ENCODE measurements around the gene GALNTL6. TPM values are rescaled to one million over a fixed set of nuclear protein-coding genes. Genes with fewer than 3 reads are reported as not detected.

Gene GALNTL6
- total and polyA plus RNA-seq, 9 of the 15 experiments (the other 6 are each of a cell fraction or from before 2014, with no cell fraction given), result 0.18 to 0.50 (median 0.29) TPM

- TF ChIP-seq DEAF1 (CRISPR knock-in tag; IDR thresholded peaks at IDR 0.05) (no peak), RHOXF2B (CRISPR knock-in tag; conservative IDR thresholded peaks at IDR 0.05) (no peak), SPI1 (IDR thresholded peaks at IDR 0.05; ENCODE audit: borderline replicate concordance, low read depth, low read length) (no peak)
These were observed 484 bp downstream of the GALNTL6 start (continued) for GRCh38 chr4:171813526-171814250.

GRCh38 chr4:171814545-171814944 is 1.3 kb downstream of the GALNTL6 start:
- FAIRE-seq, result no peak
- CTCF ChIA-PET (ENCODE audit: low intra/inter-chr PET ratio), result no interaction called here
- WGBS (ENCODE audit: insufficient coverage, low coverage, missing lambda C conversion rate), result 6% methylated on average over 11 of the region's 11 CpGs
- Histone ChIP-seq H3K9ac (ENCODE audit: insufficient read depth in 1 of 2, low read depth in 2 of 2, low read length in 2 of 2) (no peak overlapping the region), H2AFZ (ENCODE audit: low read depth, low read length) (no peak overlapping the region), H3K4me2 (ENCODE audit: insufficient read depth, low read length) (no peak overlapping the region), H3K27ac (ENCODE audit: extremely low read depth, low read depth, low read length) (no peak overlapping the region), H3K27me3 (ENCODE audit: control insufficient read depth in 2 of 2, insufficient read depth in 2 of 2, low read length in 2 of 2) (no peaks in the 10 kb centered on the region), H3K4me3 (no peak overlapping the region), H3K9me3 (replicated peaks; ENCODE audit: control insufficient read depth, insufficient read depth, low read depth, low read length) (no peaks in the 10 kb centered on the region; the same call in 1 of the 2 replicates), H3K79me2 (ENCODE audit: control insufficient read depth, insufficient read depth, low read length) (no peaks in the 10 kb centered on the region; the same call in 2 of the 3 replicates), H3K4me1 (replicated peaks in 1 of 2; ENCODE audit: control insufficient read depth in 2 of 2, insufficient read depth in 2 of 2, low read length in 2 of 2) (peaks cover 0 to 14% of the 10 kb centered on the region in 2 experiments; a peak in 1 of 5 replicates), H4K20me1 (replicated peaks; ENCODE audit: control insufficient read depth, insufficient read depth, low read length) (no peaks in the 10 kb centered on the region), H3K9me1 (ENCODE audit: control insufficient read depth, insufficient read depth, low read length) (no peaks in the 10 kb centered on the region), H3K36me3 (ENCODE audit: control insufficient read depth, insufficient read depth, low read length) (no peaks in the 10 kb centered on the region)
- in situ Hi-C loops (cut with MboI) (no loop called here), intact Hi-C loops (cut with micrococcal nuclease) (no loop called here)
- BruUV-seq (replicated peaks), result no TSS peak
- no peak for DNase-seq (ENCODE audit: extremely low read depth in 1 of 4, low spot score in 3 of 4)
- POLR2A ChIA-PET, result no interaction called here
- no peak for ATAC-seq
- no peak for TF ChIP-seq NELFE (IDR thresholded peaks at IDR 0.05; ENCODE audit: insufficient read depth, insufficient read length)
- no peak for TF ChIP-seq SREBF2 (CRISPR knock-in tag; IDR thresholded peaks at IDR 0.05)
- TF ChIP-seq SMARCE1 (IDR thresholded peaks at IDR 0.05), result no peak
- no peak for TF ChIP-seq MCM7 (IDR thresholded peaks at IDR 0.05)
- TF ChIP-seq MLLT1 (IDR thresholded peaks at IDR 0.05), result no peak
- no peak for TF ChIP-seq RBM14 (IDR thresholded peaks at IDR 0.05; ENCODE audit: borderline replicate concordance, insufficient read depth, low read depth, low read length)
- TF ChIP-seq PHB (CRISPR knock-in tag; IDR thresholded peaks at IDR 0.05), result no peak
- no peak for TF ChIP-seq HDGF (IDR thresholded peaks at IDR 0.05)
- TF ChIP-seq CXXC5 (CRISPR knock-in tag; IDR thresholded peaks at IDR 0.05), result no peak
- TF ChIP-seq NFRKB (IDR thresholded peaks at IDR 0.05; ENCODE audit: low read depth), result no peak
- no peak for TF ChIP-seq ZNF707 (CRISPR knock-in tag; conservative IDR thresholded peaks at IDR 0.05)
- TF ChIP-seq AFF4 (CRISPR knock-in tag; IDR thresholded peaks at IDR 0.05), result no peak

All from K562 (cell line).